GM23248 (cell line): ENCODE measurements around the gene PDE4B. TPM values are rescaled to one million over a fixed set of nuclear protein-coding genes. Genes with fewer than 3 reads are reported as not detected.
"Not testable (repeated sequence)": the region's sequence is repeated elsewhere in the genome, so short reads cannot be mapped to it uniquely, and the experiment has no call there.

Experiments used
- DNase-seq: peaks from one replicate; pipeline ENCODE4 v3.0.0-alpha.2; 2015
- H2AFZ ChIP-seq: fragments of 200-600 bp; sonication (generic); 2 replicates; pipeline ENCODE4 v1.6.1; 2016; ENCODE audit warnings: antibody characterized with exemption
- H3F3A ChIP-seq: fragments of 200-600 bp; sonication (generic); 2 replicates; pipeline ENCODE4 v1.6.1; 2016; ENCODE audit warnings: mild to moderate bottlenecking, antibody characterized with exemption, mixed run types; ENCODE audit not compliant: insufficient read depth
- H3K27ac ChIP-seq: fragments of 200-600 bp; sonication (generic); 2 replicates; pipeline ENCODE4 v1.5.1; 2016; ENCODE audit warnings: mild to moderate bottlenecking
- H3K27me3 ChIP-seq: fragments of 200-600 bp; sonication (generic); replicated peaks from 2 replicates; pipeline ENCODE4 v1.6.1; 2016; ENCODE audit warnings: mild to moderate bottlenecking; ENCODE audit not compliant: insufficient read depth
- H3K36me3 ChIP-seq: fragments of 200-600 bp; sonication (generic); 2 replicates; pipeline ENCODE4 v1.6.1; 2016; ENCODE audit warnings: low read depth, mild to moderate bottlenecking
- H3K4me1 ChIP-seq: fragments of 200-600 bp; sonication (generic); 2 replicates; pipeline ENCODE4 v1.6.1; 2016; ENCODE audit warnings: mild to moderate bottlenecking; ENCODE audit not compliant: insufficient read depth
- H3K4me2 ChIP-seq: fragments of 200-600 bp; sonication (generic); one replicate; pipeline ENCODE4 v1.6.1; 2016; ENCODE audit warnings: mild to moderate bottlenecking; ENCODE audit not compliant: unreplicated experiment
- H3K4me3 ChIP-seq: fragments of 200-600 bp; sonication (generic); 2 replicates; pipeline ENCODE4 v1.5.1; 2016; ENCODE audit warnings: mild to moderate bottlenecking
- H3K79me2 ChIP-seq: fragments of 200-600 bp; sonication (generic); 2 replicates; pipeline ENCODE4 v1.6.1; 2016; ENCODE audit warnings: mild to moderate bottlenecking; ENCODE audit not compliant: insufficient read depth
- H3K9ac ChIP-seq: fragments of 200-600 bp; sonication (generic); 2 replicates; pipeline ENCODE4 v1.6.1; 2016; ENCODE audit warnings: mild to moderate bottlenecking
- H3K9me2 ChIP-seq: fragments of 200-600 bp; sonication (generic); 2 replicates; pipeline ENCODE4 v1.6.1; 2016; ENCODE audit warnings: mixed run types, mild to moderate bottlenecking, moderate library complexity; ENCODE audit not compliant: insufficient read depth
- H3K9me3 ChIP-seq: fragments of 200-600 bp; sonication (generic); one replicate; pipeline ENCODE4 v1.6.1; 2017; ENCODE audit warnings: low read depth
- H4K20me1 ChIP-seq: fragments of 200-600 bp; sonication (generic); 2 replicates; pipeline ENCODE4 v1.6.0; 2016; ENCODE audit not compliant: insufficient read depth
- EZH2 ChIP-seq: fragments of 200-600 bp; sonication (generic); IDR thresholded peaks from 2 replicates; pipeline ENCODE4 v1.6.1; 2018; ENCODE audit warnings: antibody characterized with exemption, mild to moderate bottlenecking; ENCODE audit not compliant: insufficient read depth, poor library complexity, severe bottlenecking
- EZH2phosphoT487 ChIP-seq: fragments of 200-600 bp; sonication (generic); IDR thresholded peaks from 2 replicates; pipeline ENCODE4 v1.6.1; 2018; ENCODE audit warnings: antibody characterized with exemption, moderate library complexity, mild to moderate bottlenecking, low read depth; ENCODE audit not compliant: insufficient read depth
- whole genome bisulfite sequencing, 2 experiments: methylation state at CpG; one replicate each; pipeline ENCODE4 v1.1.6; 2015 to 2017; ENCODE audit warnings: low lambda C conversion rate in 2 of 2, low coverage in 1 of 2; ENCODE audit errors: missing lambda C conversion rate in 2 of 2; 5-methylcytosine and 5-hydroxymethylcytosine counted together
- in situ Hi-C: fragments of 300-500 bp; cut with MboI; formaldehyde crosslinking; loops from 2 replicates; pipeline ENCODE4 v1.15.0; 2020
- polyA plus RNA-seq: library from polyadenylated mRNA; unstranded; fragments of >200 nt; fragmentation: Nextera tagmentation; extraction: Ambion mirVana; gene quantifications from 2 replicates; pipeline ENCODE4 v1.2.1, GENCODE V29; 2016
- total RNA-seq: library from RNA; depleted of rRNA; stranded (reverse); fragments of >200 nt; shearing (Covaris generic); gene quantifications from 2 replicates; pipeline ENCODE4 v1.2.3, GENCODE V29; 2014

The PDE4B gene
- total and polyA plus RNA-seq, 2 experiments from 2014 or later: 19.9 to 36.2 TPM

- in situ Hi-C loops: loop anchor here (10.0 to 25.0 kb wide), 2 partner anchors 481 to 773 kb away; no protein-coding TSS in a partner anchor
- WGBS, 2 experiments: 79 to 82% methylated on average over 2 of the region's 2 CpGs
- H3K27me3 ChIP-seq: no peaks in the 10 kb centered on the region
Observed at GRCh38 chr1:65964123-65964522, 171.4 kb downstream of the PDE4B start.

GRCh38 chr1:65965112-65965996 is 172.7 kb downstream of the PDE4B start:
- Histone ChIP-seq H3K36me3 (no peaks in the 10 kb centered on the region), H3K4me1 (0 out of 2 replicates have a peak, but pooled peaks cover 2% of the 10 kb centered on the region), H3K27ac (no peak overlapping the region), H4K20me1 (no peaks in the 10 kb centered on the region), H3K9ac (no peak overlapping the region), H3K27me3 (no peaks in the 10 kb centered on the region), H3F3A (no peaks in the 10 kb centered on the region), H3K4me2 (no peak overlapping the region), H3K79me2 (no peaks in the 10 kb centered on the region), H3K4me3 (no peak overlapping the region), H3K9me2 (no peaks in the 10 kb centered on the region), H3K9me3 (no peaks in the 10 kb centered on the region), H2AFZ (no peak overlapping the region)
- DNase-seq: no peak
- in situ Hi-C loops: loop anchor here (10.0 to 25.0 kb wide), 2 partner anchors 479 to 772 kb away; no protein-coding TSS in a partner anchor
- WGBS, 2 experiments: 79 to 85% methylated on average over 6 of the region's 6 CpGs
- TF ChIP-seq EZH2phosphoT487 (no peak), EZH2 (no peak)

More at GRCh38 chr1:65964123-65964522, 171.4 kb downstream of the PDE4B start:
- TF ChIP-seq EZH2 (no peak), EZH2phosphoT487 (no peak)
- no peak overlapping the region for H3K4me3 ChIP-seq
- H3K9ac ChIP-seq: no peak overlapping the region
- H3K4me1 ChIP-seq: no peaks in the 10 kb centered on the region
- H2AFZ ChIP-seq: no peak overlapping the region
- H3K36me3 ChIP-seq: no peaks in the 10 kb centered on the region
- H3K9me2 ChIP-seq: no peaks in the 10 kb centered on the region
- H3F3A ChIP-seq: no peaks in the 10 kb centered on the region
- H3K79me2 ChIP-seq: no peaks in the 10 kb centered on the region
- H4K20me1 ChIP-seq: no peaks in the 10 kb centered on the region
- H3K9me3 ChIP-seq: no peaks in the 10 kb centered on the region
- DNase-seq: no peak
- H3K4me2 ChIP-seq: no peak overlapping the region
- no peak overlapping the region for H3K27ac ChIP-seq

GRCh38 chr1:65967492-65967891 is 174.8 kb downstream of the PDE4B start:
- not testable (repeated sequence) for H3F3A ChIP-seq, H3K9me2 ChIP-seq, H3K79me2 ChIP-seq, H3K27ac ChIP-seq, H3K27me3 ChIP-seq, H2AFZ ChIP-seq, DNase-seq, H4K20me1 ChIP-seq, H3K4me3 ChIP-seq, H3K4me2 ChIP-seq, H3K36me3 ChIP-seq, H3K9ac ChIP-seq, H3K9me3 ChIP-seq
- peaks cover 17% of the 10 kb centered on the region for H3K4me1 ChIP-seq
- in situ Hi-C loops: loop anchor here (10.0 to 25.0 kb wide), 2 partner anchors 477 to 770 kb away; no protein-coding TSS in a partner anchor
- 69 to 76% methylated on average over 4 of the region's 4 CpGs for WGBS, 2 experiments

DNA sequence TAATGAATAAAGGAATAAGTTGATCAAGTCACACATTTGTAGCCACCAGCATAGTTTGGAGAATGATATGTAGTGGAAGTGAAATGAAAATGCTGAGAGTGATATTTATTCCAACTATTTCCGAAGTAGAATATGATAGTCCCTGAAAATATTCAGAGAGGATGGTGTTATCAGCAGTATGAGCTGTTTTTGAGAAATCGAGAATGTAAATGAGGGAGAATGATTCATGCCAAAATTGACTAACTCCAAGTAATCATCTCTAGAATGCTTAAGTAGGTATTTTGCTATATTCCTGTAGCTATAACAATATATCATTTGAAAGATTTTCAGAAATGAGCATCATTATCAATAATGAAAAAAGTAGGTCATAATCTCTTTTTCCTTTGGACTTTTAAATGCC is 178.9 kb downstream of the PDE4B start:
- DNase-seq: peak; percentile 56
- Histone ChIP-seq H3K9me2 (no peaks in the 10 kb centered on the region), H3K4me2 (peak overlapping the region; percentile 2), H3K9ac (no peak overlapping the region), H2AFZ (no peak overlapping the region), H3K36me3 (no peaks in the 10 kb centered on the region), H3K4me1 (peaks cover 17% of the 10 kb centered on the region), H3K27me3 (no peaks in the 10 kb centered on the region), H3K27ac (no peak overlapping the region), H3F3A (0 out of 2 replicates have a peak, but pooled peaks cover 6% of the 10 kb centered on the region), H4K20me1 (no peaks in the 10 kb centered on the region), H3K9me3 (no peaks in the 10 kb centered on the region), H3K79me2 (no peaks in the 10 kb centered on the region), H3K4me3 (no peak overlapping the region)
- TF ChIP-seq EZH2 (no peak), EZH2phosphoT487 (no peak)
- in situ Hi-C loops: loop anchor here (25.0 kb wide), 1 partner anchor 766 kb away; no protein-coding TSS in a partner anchor
- WGBS, 2 experiments: 28 to 36% methylated on average over 2 of the region's 2 CpGs
